Neural progenitor cell (in vitro differentiated cells): ENCODE results near the gene PRPF4. TPM values are rescaled to one million over a fixed set of nuclear protein-coding genes. Genes with fewer than 3 reads are reported as not detected.

Experiments used
- DNase-seq: peaks from one replicate; pipeline ENCODE4 v3.0.0-alpha.2; 2016; ENCODE audit warnings: low spot score
- H2AFZ ChIP-seq: fragments of 200-600 bp; sonication (generic); replicated peaks from 2 replicates; pipeline ENCODE4 v1.6.1; 2016; ENCODE audit warnings: antibody characterized with exemption
- H3F3A ChIP-seq: fragments of 200-600 bp; sonication (generic); 2 replicates; pipeline ENCODE4 v1.6.1; 2016; ENCODE audit warnings: antibody characterized with exemption, low read depth
- H3K27ac ChIP-seq: fragments of 200-600 bp; sonication (generic); 2 replicates; pipeline ENCODE4 v1.5.1; 2016; ENCODE audit warnings: mild to moderate bottlenecking
- H3K27me3 ChIP-seq: fragments of 200-600 bp; sonication (generic); 2 replicates; pipeline ENCODE4 v1.6.1; 2016; ENCODE audit warnings: mild to moderate bottlenecking, moderate library complexity
- H3K36me3 ChIP-seq: fragments of 200-600 bp; sonication (generic); 2 replicates; pipeline ENCODE4 v1.5.1; 2016
- H3K4me1 ChIP-seq: fragments of 200-600 bp; sonication (generic); 2 replicates; pipeline ENCODE4 v1.6.1; 2016; ENCODE audit warnings: mixed run types
- H3K4me2 ChIP-seq: fragments of 200-600 bp; sonication (generic); 2 replicates; pipeline ENCODE4 v1.6.1; 2016
- H3K4me3 ChIP-seq: fragments of 200-600 bp; sonication (generic); 2 replicates; pipeline ENCODE4 v1.5.1; 2016
- H3K79me2 ChIP-seq: fragments of 200-600 bp; sonication (generic); 2 replicates; pipeline ENCODE4 v1.6.1; 2016; ENCODE audit warnings: low read depth
- H3K9ac ChIP-seq: fragments of 200-600 bp; sonication (generic); 2 replicates; pipeline ENCODE4 v1.6.1; 2016
- H3K9me3 ChIP-seq: fragments of 200-600 bp; sonication (generic); 2 replicates; pipeline ENCODE4 v1.5.1; 2016; ENCODE audit warnings: low read depth
- H4K20me1 ChIP-seq: fragments of 200-600 bp; sonication (generic); 2 replicates; pipeline ENCODE4 v1.6.1; 2016; ENCODE audit warnings: low read depth
- H3K27ac Mint-ChIP-seq: 3 replicates; pipeline ENCODE4 v1.8.0; 2021; ENCODE audit warnings: mixed read lengths
- H3K27me3 Mint-ChIP-seq: 2 replicates; pipeline ENCODE4 v1.8.0; 2022; ENCODE audit warnings: low read depth, mild to moderate bottlenecking, inconsistent platforms, moderate library complexity, mixed read lengths; ENCODE audit not compliant: insufficient read depth
- H3K36me3 Mint-ChIP-seq: 3 replicates; pipeline ENCODE4 v1.8.0; 2021; ENCODE audit warnings: mixed read lengths
- H3K4me1 Mint-ChIP-seq: 3 replicates; pipeline ENCODE4 v1.8.0; 2021; ENCODE audit warnings: mixed read lengths
- H3K4me3 Mint-ChIP-seq: 3 replicates; pipeline ENCODE4 v1.8.0; 2021; ENCODE audit warnings: mild to moderate bottlenecking, moderate library complexity, mixed read lengths
- H3K9me3 Mint-ChIP-seq: 3 replicates; pipeline ENCODE4 v1.8.0; 2020; ENCODE audit warnings: mixed read lengths
- EZH2 ChIP-seq: fragments of 200-600 bp; sonication (generic); IDR thresholded peaks from 2 replicates; pipeline ENCODE4 v1.6.1; 2017; ENCODE audit warnings: antibody characterized with exemption, mild to moderate bottlenecking, moderate library complexity
- EZH2phosphoT487 ChIP-seq: fragments of 200-600 bp; sonication (generic); IDR thresholded peaks from 2 replicates; pipeline ENCODE4 v1.6.1; 2017; ENCODE audit warnings: antibody characterized with exemption
- total RNA-seq: library from RNA; depleted of rRNA; stranded (reverse); fragments of >200 nt; gene quantifications from 2 replicates; pipeline ENCODE4 v1.2.3, GENCODE V29; 2015; ENCODE audit warnings: low replicate concordance
- TF ChIP-seq, protein P1 (sequence below): fragments of 200-600 bp; sonication (generic); IDR thresholded peaks from 2 replicates; pipeline ENCODE4 v1.5.1; 2017; ENCODE audit warnings: antibody characterized with exemption, mild to moderate bottlenecking

PRPF4 gene
- total RNA-seq, 1 donor from 2014 or later: 28.2 TPM

DNA sequence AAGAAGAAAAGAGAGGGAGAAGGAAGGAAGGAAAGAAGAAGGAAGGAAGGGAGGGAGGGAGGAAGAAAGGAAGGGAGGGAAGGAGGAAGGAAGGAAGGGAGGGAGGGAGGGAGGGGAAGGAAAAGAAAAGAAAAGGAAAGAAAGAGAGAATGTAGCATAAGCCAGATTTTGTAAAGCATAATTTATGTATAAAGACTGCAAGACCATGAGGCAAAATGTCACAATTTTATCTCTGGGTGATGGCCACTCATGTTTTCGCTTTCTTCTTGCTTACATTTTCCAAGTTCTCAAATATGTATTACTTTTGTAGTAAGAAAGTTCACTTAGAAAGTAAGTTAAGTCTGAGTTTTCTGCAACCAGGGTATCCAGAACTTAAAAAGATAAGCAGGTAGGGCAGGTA is 31.1 kb downstream of the PRPF4 start:
- H3K4me1 ChIP-seq: peaks cover 7% of the 10 kb centered on the region
- H3K9me3 ChIP-seq: no peaks in the 10 kb centered on the region
- H3K79me2 ChIP-seq: no peaks in the 10 kb centered on the region
- peaks cover 11% of the 10 kb centered on the region for H3F3A ChIP-seq
- no peaks in the 10 kb centered on the region for H4K20me1 ChIP-seq
- H3K27ac ChIP-seq: no peak overlapping the region
- DNase-seq: no peak
- H3K4me1 Mint-ChIP-seq: peaks cover 17% of the 10 kb centered on the region
- H3K27ac Mint-ChIP-seq: no peak overlapping the region
- no peak overlapping the region for H2AFZ ChIP-seq
- H3K9me3 Mint-ChIP-seq: no peaks in the 10 kb centered on the region
- no peak overlapping the region for H3K9ac ChIP-seq
- H3K4me2 ChIP-seq: no peak overlapping the region
- H3K27me3 ChIP-seq: no peaks in the 10 kb centered on the region
- H3K4me3 ChIP-seq: no peak overlapping the region
- TF ChIP-seq, protein P1, sequence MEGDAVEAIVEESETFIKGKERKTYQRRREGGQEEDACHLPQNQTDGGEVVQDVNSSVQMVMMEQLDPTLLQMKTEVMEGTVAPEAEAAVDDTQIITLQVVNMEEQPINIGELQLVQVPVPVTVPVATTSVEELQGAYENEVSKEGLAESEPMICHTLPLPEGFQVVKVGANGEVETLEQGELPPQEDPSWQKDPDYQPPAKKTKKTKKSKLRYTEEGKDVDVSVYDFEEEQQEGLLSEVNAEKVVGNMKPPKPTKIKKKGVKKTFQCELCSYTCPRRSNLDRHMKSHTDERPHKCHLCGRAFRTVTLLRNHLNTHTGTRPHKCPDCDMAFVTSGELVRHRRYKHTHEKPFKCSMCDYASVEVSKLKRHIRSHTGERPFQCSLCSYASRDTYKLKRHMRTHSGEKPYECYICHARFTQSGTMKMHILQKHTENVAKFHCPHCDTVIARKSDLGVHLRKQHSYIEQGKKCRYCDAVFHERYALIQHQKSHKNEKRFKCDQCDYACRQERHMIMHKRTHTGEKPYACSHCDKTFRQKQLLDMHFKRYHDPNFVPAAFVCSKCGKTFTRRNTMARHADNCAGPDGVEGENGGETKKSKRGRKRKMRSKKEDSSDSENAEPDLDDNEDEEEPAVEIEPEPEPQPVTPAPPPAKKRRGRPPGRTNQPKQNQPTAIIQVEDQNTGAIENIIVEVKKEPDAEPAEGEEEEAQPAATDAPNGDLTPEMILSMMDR: no peak
- TF ChIP-seq EZH2 (no peak), EZH2phosphoT487 (no peak)
- H3K27me3 Mint-ChIP-seq: no peaks in the 10 kb centered on the region
- H3K4me3 Mint-ChIP-seq: no peak overlapping the region
- no peaks in the 10 kb centered on the region for H3K36me3 ChIP-seq
- H3K36me3 Mint-ChIP-seq: no peaks in the 10 kb centered on the region

DNA sequence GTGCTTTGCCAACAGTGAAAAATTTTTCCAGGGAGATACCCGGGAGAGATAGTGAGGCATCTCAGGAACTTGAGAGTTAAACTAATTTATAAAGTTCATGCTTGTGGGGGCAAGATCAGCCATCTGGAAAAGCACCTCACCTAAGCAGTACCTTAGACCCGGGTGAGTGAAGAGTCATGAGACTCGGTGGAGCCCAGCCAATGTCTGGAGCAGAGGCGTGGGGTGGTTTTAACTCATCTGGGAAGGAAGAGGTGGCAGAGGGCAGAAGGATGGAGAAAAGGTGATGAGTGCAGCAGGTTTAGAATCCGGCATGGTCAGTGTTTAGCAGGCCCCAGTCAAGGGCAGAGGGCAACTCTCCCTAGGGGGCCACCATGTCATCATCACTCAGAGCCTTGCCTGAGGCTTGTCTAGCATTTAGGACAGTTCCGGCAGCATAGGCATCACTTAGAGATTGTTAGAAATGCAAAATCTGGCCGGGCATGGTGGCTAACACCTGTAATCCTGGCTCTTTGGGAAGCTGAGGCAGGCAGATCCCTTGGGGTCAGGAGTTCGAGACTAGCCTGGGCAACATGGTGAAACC is 32.0 kb downstream of the PRPF4 start:
- peaks cover 12% of the 10 kb centered on the region for H3K4me1 Mint-ChIP-seq
- Histone ChIP-seq H3K4me2 (no peak overlapping the region), H3K79me2 (no peaks in the 10 kb centered on the region)

DNA sequence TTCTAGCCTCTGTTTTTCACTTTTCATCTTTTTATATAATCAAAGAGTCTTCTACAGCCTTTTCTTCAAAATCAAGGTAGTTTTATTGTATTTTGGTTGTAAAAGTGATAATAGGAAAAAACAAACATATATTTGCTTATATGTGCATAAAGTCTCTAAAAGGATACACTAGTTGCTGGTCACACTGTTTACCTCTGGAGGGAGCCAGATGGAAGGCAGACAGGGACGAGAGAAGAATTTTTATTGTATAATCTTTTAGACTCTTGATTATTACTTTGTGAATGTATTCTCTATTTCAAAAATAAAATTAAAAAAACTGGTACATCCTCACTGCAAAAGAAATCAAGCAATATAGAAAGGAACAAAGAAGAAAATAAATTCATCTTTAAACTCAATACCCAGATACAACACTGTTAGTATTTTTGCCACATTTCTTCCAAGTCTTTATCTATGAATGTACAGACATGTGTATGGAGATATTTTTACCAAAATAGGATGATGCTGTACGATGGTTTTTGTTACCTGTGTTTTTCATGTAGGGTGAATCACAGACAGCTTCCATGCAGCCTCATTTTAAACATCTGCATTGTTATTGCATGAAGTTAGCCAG is 33.9 kb downstream of the PRPF4 start:
- TF ChIP-seq EZH2: no peak
- TF ChIP-seq, protein P1: peak; percentile 73
- Histone ChIP-seq H3K27me3 (no peaks in the 10 kb centered on the region), H3K4me1 (no peaks in the 10 kb centered on the region), H3K9me3 (no peaks in the 10 kb centered on the region), H3K79me2 (no peaks in the 10 kb centered on the region), H3K9ac (no peak overlapping the region), H3K4me2 (no peak overlapping the region), H2AFZ (no peak overlapping the region), H3F3A (no peaks in the 10 kb centered on the region), H3K36me3 (no peaks in the 10 kb centered on the region), H4K20me1 (no peaks in the 10 kb centered on the region), H3K4me3 (no peak overlapping the region), H3K27ac (no peak overlapping the region)
- no peaks in the 10 kb centered on the region for H3K27me3 Mint-ChIP-seq
- no peak overlapping the region for H3K27ac Mint-ChIP-seq
- H3K36me3 Mint-ChIP-seq: no peaks in the 10 kb centered on the region
- peak; percentile 47 for DNase-seq
- H3K4me3 Mint-ChIP-seq: no peak overlapping the region
- no peaks in the 10 kb centered on the region for H3K9me3 Mint-ChIP-seq
- peaks cover 4% of the 10 kb centered on the region for H3K4me1 Mint-ChIP-seq

More for the DNA sequence above, 32.0 kb downstream of the PRPF4 start:
- DNase-seq: no peak
- peaks cover 11% of the 10 kb centered on the region for H3F3A ChIP-seq
- H3K27me3 ChIP-seq: no peaks in the 10 kb centered on the region
- H2AFZ ChIP-seq: no peak overlapping the region
- no peaks in the 10 kb centered on the region for H3K36me3 Mint-ChIP-seq
- H3K36me3 ChIP-seq: no peaks in the 10 kb centered on the region
- no peaks in the 10 kb centered on the region for H3K9me3 Mint-ChIP-seq
- no peak overlapping the region for H3K27ac ChIP-seq
- no peaks in the 10 kb centered on the region for H3K27me3 Mint-ChIP-seq
- H3K27ac Mint-ChIP-seq: no peak overlapping the region
- H3K4me1 ChIP-seq: peaks cover 7% of the 10 kb centered on the region
- H3K9ac ChIP-seq: no peak overlapping the region
- TF ChIP-seq, protein P1: no peak
- TF ChIP-seq EZH2phosphoT487 (no peak), EZH2 (no peak)
- no peak overlapping the region for H3K4me3 Mint-ChIP-seq
- no peaks in the 10 kb centered on the region for H3K9me3 ChIP-seq
- no peak overlapping the region for H3K4me3 ChIP-seq
- H4K20me1 ChIP-seq: no peaks in the 10 kb centered on the region
